ENCODE results near the gene TPCN2. TPM values are rescaled to one million over a fixed set of nuclear protein-coding genes. Genes with fewer than 3 reads are reported as not detected.

TPCN2 gene
- total and polyA plus RNA-seq, 2 of the 8 experiments (the other 6 are each of a cell fraction or from before 2014, with no cell fraction given), result 9.7 to 18.6 TPM

- Histone ChIP-seq H2BK20ac (ENCODE audit: low read length) (no peak overlapping the region), H3K9ac (replicated peaks in 1 of 4; ENCODE audit: extremely low read depth in 1 of 4, low read depth in 3 of 4, low read length in 3 of 4) (no peak overlapping the region), H3K14ac (ENCODE audit: insufficient read length) (no peak overlapping the region), H3K27ac (ENCODE audit: low read depth, low read length) (no peak overlapping the region), H3K23me2 (ENCODE audit: low read depth, low read length) (no peaks in the 10 kb centered on the region), H2BK5ac (ENCODE audit: low read depth, low read length) (no peak overlapping the region), H3K36me3 (ENCODE audit: control insufficient read depth in 2 of 4, insufficient read depth in 4 of 4, low read length in 3 of 4) (no peaks in the 10 kb centered on the region), H2AFZ (ENCODE audit: low read length) (no peak overlapping the region), H3K79me1 (ENCODE audit: low read depth, low read length) (no peaks in the 10 kb centered on the region), H2BK15ac (ENCODE audit: low read length) (no peak overlapping the region; the same call in 1 of the 2 replicates), H3K79me2 (ENCODE audit: control insufficient read depth in 1 of 2, insufficient read depth in 2 of 2, low read length in 2 of 2) (no peaks in the 10 kb centered on the region), H3K23ac (ENCODE audit: insufficient read length) (no peak overlapping the region), H3K9me3 (ENCODE audit: insufficient read depth in 2 of 2, low read depth in 1 of 2, low read length in 1 of 2) (no peaks in the 10 kb centered on the region), H2BK12ac (ENCODE audit: low read depth, low read length) (no peak overlapping the region), H3K4ac (replicated peaks; ENCODE audit: insufficient read length, low read depth, low read length) (no peak overlapping the region), H3K4me2 (ENCODE audit: insufficient read depth in 1 of 2, low read depth in 2 of 2, low read length in 2 of 2) (no peak overlapping the region), H3K4me3 (ENCODE audit: extremely low read depth in 1 of 4, insufficient read depth in 2 of 4, low read depth in 3 of 4, low read length in 4 of 4) (no peak overlapping the region), H3K56ac (replicated peaks; ENCODE audit: insufficient read length, low read depth, low read length) (no peak overlapping the region), H4K5ac (ENCODE audit: insufficient read length, low read depth, low read length) (no peak overlapping the region), H2BK120ac (replicated peaks; ENCODE audit: low read depth, low read length) (no peak overlapping the region), H3K18ac (ENCODE audit: extremely low read depth, low read length) (no peak overlapping the region), H3K4me1 (replicated peaks in 1 of 4; ENCODE audit: control insufficient read depth in 3 of 4, insufficient read depth in 4 of 4, low read length in 3 of 4) (peaks cover 0 to 10% (median 5%) of the 10 kb centered on the region in 4 experiments), H2AK5ac (ENCODE audit: low read depth, low read length) (no peak overlapping the region), H4K91ac (replicated peaks; ENCODE audit: insufficient read length, low read length) (no peak overlapping the region), H4K20me1 (replicated peaks in 1 of 2; ENCODE audit: control insufficient read depth in 1 of 2, insufficient read depth in 2 of 2, low read length in 2 of 2) (no peaks in the 10 kb centered on the region), H4K8ac (ENCODE audit: extremely low read depth, insufficient read depth, low read length) (no peak overlapping the region; the same call in 1 of the 2 replicates), H3K27me3 (replicated peaks in 1 of 4; ENCODE audit: control insufficient read depth in 3 of 4, extremely low read depth in 1 of 4, insufficient read depth in 3 of 4, low read length in 3 of 4) (no peaks in the 10 kb centered on the region)
- 89% methylated on average over 13 of the region's 13 CpGs; no CpG with 5 or more reads in 1 of the 2 experiments for WGBS, 2 experiments (ENCODE audit: extremely low coverage in 1 of 2, insufficient coverage in 1 of 2, insufficient read length in 1 of 2, insufficient replicate concordance in 2 of 2, low coverage in 1 of 2, low lambda C conversion rate in 2 of 2, missing lambda C conversion rate in 1 of 2)
- ChIA-PET CTCF (ENCODE audit: partially characterized antibody) (interaction anchor here (0.6 to 4.4 kb wide), 9 partner anchors 18 to 585 kb away, joined by 3 to 25 read pairs (median 4); no protein-coding TSS in a partner anchor), POLR2A (ENCODE audit: partially characterized antibody) (no interaction called here)
- no peak for DNase-seq (ENCODE audit: low read depth in 1 of 2, low spot score in 2 of 2)
- no peak for FAIRE-seq
- TF ChIP-seq SP2 (IDR thresholded peaks at IDR 0.05; ENCODE audit: low read length) (no peak), SP4 (IDR thresholded peaks at IDR 0.05; ENCODE audit: low read length) (no peak), HDAC6 (IDR thresholded peaks at IDR 0.05; ENCODE audit: low read depth, low read length) (no peak), HDAC2 (IDR thresholded peaks at IDR 0.05; ENCODE audit: borderline replicate concordance in 1 of 2, low read depth in 2 of 2, low read length in 2 of 2) (no peak)
Measured at GRCh38 chr11:69156235-69156639, 107.5 kb downstream of the TPCN2 start.
